Karpas-422 (cell line): ENCODE measurements around the gene ARHGAP1. TPM values are rescaled to one million over a fixed set of nuclear protein-coding genes. Genes with fewer than 3 reads are reported as not detected.

Source experiments
- DNase-seq: peaks from one replicate; pipeline ENCODE4 v3.0.0-alpha.2; 2015
- H2AFZ ChIP-seq: fragments of 200-600 bp; sonication (generic); 2 replicates; pipeline ENCODE4 v1.6.1; 2014; ENCODE audit warnings: antibody characterized with exemption, low read length, mixed read lengths
- H3K27ac ChIP-seq: fragments of 200-600 bp; sonication (generic); 2 replicates; pipeline ENCODE4 v1.5.1; 2014; ENCODE audit warnings: mild to moderate bottlenecking, low read length, moderate library complexity
- H3K27me3 ChIP-seq: fragments of 200-600 bp; sonication (generic); 2 replicates; pipeline ENCODE4 v1.6.1; 2014; ENCODE audit warnings: low read length, mixed read lengths
- H3K36me3 ChIP-seq: fragments of 200-600 bp; sonication (generic); 2 replicates; pipeline ENCODE4 v1.6.1; 2014; ENCODE audit warnings: low read length, mixed read lengths; ENCODE audit not compliant: insufficient read depth
- H3K4me1 ChIP-seq: fragments of 200-600 bp; sonication (generic); 2 replicates; pipeline ENCODE4 v1.6.1; 2014; ENCODE audit warnings: mild to moderate bottlenecking, low read length, mixed read lengths
- H3K4me2 ChIP-seq: fragments of 200-600 bp; sonication (generic); 2 replicates; pipeline ENCODE4 v1.6.1; 2014; ENCODE audit warnings: low read length, low read depth, mild to moderate bottlenecking; ENCODE audit not compliant: poor library complexity, severe bottlenecking
- H3K4me3 ChIP-seq: fragments of 200-600 bp; sonication (generic); 2 replicates; pipeline ENCODE4 v1.5.1; 2014; ENCODE audit warnings: mild to moderate bottlenecking, antibody characterized with exemption, low read length, mixed read lengths
- H3K79me2 ChIP-seq: fragments of 200-600 bp; sonication (generic); 2 replicates; pipeline ENCODE4 v1.6.1; 2014; ENCODE audit warnings: mild to moderate bottlenecking, low read length, mixed read lengths
- H3K9ac ChIP-seq: fragments of 200-600 bp; sonication (generic); 2 replicates; pipeline ENCODE4 v1.6.0; 2014; ENCODE audit warnings: low read length
- H3K9me2 ChIP-seq: fragments of 200-600 bp; sonication (generic), shearing (Covaris generic); replicated peaks from 2 replicates; pipeline ENCODE4 v1.6.0; 2014; ENCODE audit warnings: mild to moderate bottlenecking, low read length, moderate library complexity; ENCODE audit not compliant: insufficient read depth
- H3K9me3 ChIP-seq: fragments of 300-700, 200-600 bp; sonication (generic); 2 replicates; pipeline ENCODE4 v1.6.1; 2014; ENCODE audit warnings: low read length, mixed read lengths
- H4K20me1 ChIP-seq: fragments of 200-600 bp; sonication (generic); 2 replicates; pipeline ENCODE4 v1.6.1; 2014; ENCODE audit warnings: mild to moderate bottlenecking, antibody characterized with exemption, low read length, low read depth; ENCODE audit not compliant: insufficient read depth
- total RNA-seq: library from RNA; depleted of rRNA; stranded (reverse); fragments of >200 nt; shearing (Covaris generic); gene quantifications from 2 replicates; pipeline ENCODE4 v1.2.3, GENCODE V29; 2014; ENCODE audit warnings: low replicate concordance; rRNA removed

The ARHGAP1 gene
- total RNA-seq: 13.6 and 23.4 TPM in 2 replicates

GRCh38 chr11:46700241-46701077, at the start of gene ARHGAP1, which contains the start of gene ZNF408:
Gene ARHGAP1 (minus strand): TSS chr11:46700619. CDS start chr11:46696107, 4,512 bp downstream.
Gene ZNF408 (plus strand): TSS chr11:46701031. CDS start chr11:46701048, 17 bp downstream.
- Histone ChIP-seq H3K27ac (peak within 1 kb of the TSS; percentile 63), H3K9ac (peak within 1 kb of the TSS; percentile 78), H3K27me3 (no peaks in the 10 kb centered on the region), H3K4me3 (peak within 1 kb of the TSS; percentile 87), H3K4me2 (peak within 1 kb of the TSS; percentile 80), H3K9me2 (no peaks in the 10 kb centered on the region), H3K36me3 (peaks cover 16% of the 10 kb centered on the region), H3K4me1 (peaks cover 25% of the 10 kb centered on the region), H3K79me2 (peaks cover 61% of the 10 kb centered on the region), H3K9me3 (no peaks in the 10 kb centered on the region), H4K20me1 (peaks cover 5% of the 10 kb centered on the region; the same call in 1 of the 2 replicates), H2AFZ (peak within 1 kb of the TSS; percentile 94)
- DNase-seq: peak; percentile 100

GRCh38 chr11:46747150-46747549, 46.7 kb upstream of the ARHGAP1 start:
- Histone ChIP-seq H3K9me3 (no peaks in the 10 kb centered on the region), H3K4me2 (no peak overlapping the region), H3K9ac (no peak overlapping the region), H3K36me3 (peaks cover 72% of the 10 kb centered on the region), H2AFZ (no peak overlapping the region), H3K79me2 (no peaks in the 10 kb centered on the region), H3K27ac (no peak overlapping the region), H3K4me3 (no peak overlapping the region), H4K20me1 (no peaks in the 10 kb centered on the region), H3K9me2 (no peaks in the 10 kb centered on the region), H3K4me1 (no peaks in the 10 kb centered on the region), H3K27me3 (no peaks in the 10 kb centered on the region)
- DNase-seq: no peak

- no peak for DNase-seq
- Histone ChIP-seq H3K36me3 (peaks cover 73% of the 10 kb centered on the region), H3K9me3 (no peaks in the 10 kb centered on the region)
These were observed 45.6 kb upstream of the ARHGAP1 start for GRCh38 chr11:46745995-46746394.

GRCh38 chr11:46745328-46745727, 44.9 kb upstream of the ARHGAP1 start:
- Histone ChIP-seq H2AFZ (no peak overlapping the region), H3K4me2 (no peak overlapping the region), H3K9ac (no peak overlapping the region), H3K79me2 (no peaks in the 10 kb centered on the region), H3K27me3 (no peaks in the 10 kb centered on the region), H3K9me3 (no peaks in the 10 kb centered on the region), H4K20me1 (no peaks in the 10 kb centered on the region), H3K9me2 (no peaks in the 10 kb centered on the region), H3K27ac (no peak overlapping the region), H3K4me3 (no peak overlapping the region), H3K36me3 (peaks cover 67% of the 10 kb centered on the region), H3K4me1 (no peaks in the 10 kb centered on the region)
- DNase-seq: no peak

More at GRCh38 chr11:46745995-46746394, 45.6 kb upstream of the ARHGAP1 start:
- Histone ChIP-seq H3K79me2 (no peaks in the 10 kb centered on the region), H2AFZ (no peak overlapping the region), H3K27me3 (no peaks in the 10 kb centered on the region), H3K9ac (no peak overlapping the region), H3K9me2 (no peaks in the 10 kb centered on the region), H3K4me2 (no peak overlapping the region), H3K4me3 (no peak overlapping the region), H3K27ac (no peak overlapping the region), H4K20me1 (no peaks in the 10 kb centered on the region), H3K4me1 (no peaks in the 10 kb centered on the region)

DNA sequence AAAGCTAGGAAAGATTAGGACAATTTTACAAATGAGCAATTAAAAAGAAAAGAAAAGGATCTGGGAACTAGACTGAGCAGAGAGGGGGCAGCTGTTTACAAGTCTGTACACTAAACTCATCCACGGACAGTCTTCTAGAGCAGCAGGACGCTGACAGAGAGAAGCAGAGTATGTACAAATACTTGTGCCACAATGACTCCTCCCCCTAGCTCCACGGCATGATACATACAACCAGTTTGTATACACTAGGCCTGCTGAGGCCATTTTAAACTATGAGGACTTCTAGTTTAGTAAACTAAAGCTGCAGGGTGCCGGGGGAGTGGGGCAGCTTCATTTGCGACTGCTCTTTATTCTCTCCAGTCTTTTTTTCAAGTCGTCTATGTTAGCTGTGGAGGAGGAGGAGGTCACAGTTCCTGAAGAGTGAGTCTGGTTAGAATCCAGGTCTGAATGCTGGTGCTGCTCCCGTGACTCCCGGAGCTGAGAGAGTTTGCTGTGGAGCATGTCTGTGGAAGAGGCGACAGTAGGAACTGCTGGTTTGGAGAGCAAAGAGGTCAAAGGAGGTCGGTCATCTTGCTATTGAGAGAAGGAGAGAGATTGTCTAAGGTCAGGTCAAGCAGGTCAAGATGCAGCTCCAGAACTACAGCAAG, 43.4 kb upstream of the ARHGAP1 start:
- H3K4me1 ChIP-seq: no peaks in the 10 kb centered on the region
- no peak overlapping the region for H3K27ac ChIP-seq
- peaks cover 60% of the 10 kb centered on the region for H3K36me3 ChIP-seq
- H3K4me2 ChIP-seq: no peak overlapping the region
- H3K79me2 ChIP-seq: no peaks in the 10 kb centered on the region
- no peaks in the 10 kb centered on the region for H3K9me3 ChIP-seq
- H3K9me2 ChIP-seq: no peaks in the 10 kb centered on the region
- no peak overlapping the region for H3K4me3 ChIP-seq
- H2AFZ ChIP-seq: no peak overlapping the region
- H4K20me1 ChIP-seq: no peaks in the 10 kb centered on the region
- H3K27me3 ChIP-seq: no peaks in the 10 kb centered on the region
- H3K9ac ChIP-seq: no peak overlapping the region
- no peak for DNase-seq

GRCh38 chr11:46743043-46743442, 42.6 kb upstream of the ARHGAP1 start:
- H3K4me1 ChIP-seq: no peaks in the 10 kb centered on the region
- no peak overlapping the region for H3K27ac ChIP-seq
- DNase-seq: no peak
- no peak overlapping the region for H3K4me2 ChIP-seq
- no peaks in the 10 kb centered on the region for H3K9me2 ChIP-seq
- peaks cover 60% of the 10 kb centered on the region for H3K36me3 ChIP-seq
- H3K9ac ChIP-seq: no peak overlapping the region
- H3K79me2 ChIP-seq: no peaks in the 10 kb centered on the region
- no peaks in the 10 kb centered on the region for H3K27me3 ChIP-seq
- H3K9me3 ChIP-seq: no peaks in the 10 kb centered on the region
- no peak overlapping the region for H3K4me3 ChIP-seq
- no peaks in the 10 kb centered on the region for H4K20me1 ChIP-seq
- no peak overlapping the region for H2AFZ ChIP-seq

- Histone ChIP-seq H3K9me3 (no peaks in the 10 kb centered on the region), H3K36me3 (peaks cover 52% of the 10 kb centered on the region), H3K27me3 (no peaks in the 10 kb centered on the region), H2AFZ (no peak overlapping the region), H3K27ac (no peak overlapping the region), H3K9me2 (no peaks in the 10 kb centered on the region), H3K79me2 (no peaks in the 10 kb centered on the region), H3K4me3 (no peak overlapping the region), H4K20me1 (no peaks in the 10 kb centered on the region), H3K4me2 (no peak overlapping the region), H3K9ac (no peak overlapping the region), H3K4me1 (no peaks in the 10 kb centered on the region)
- DNase-seq: no peak
These were observed 41.4 kb upstream of the ARHGAP1 start for GRCh38 chr11:46741600-46742484.
